ENCODE results near the gene GABRA5. TPM values are rescaled to one million over a fixed set of nuclear protein-coding genes. Genes with fewer than 3 reads are reported as not detected.

GABRA5 gene
- polyA plus RNA-seq, 3 donors, result not detected

DNA sequence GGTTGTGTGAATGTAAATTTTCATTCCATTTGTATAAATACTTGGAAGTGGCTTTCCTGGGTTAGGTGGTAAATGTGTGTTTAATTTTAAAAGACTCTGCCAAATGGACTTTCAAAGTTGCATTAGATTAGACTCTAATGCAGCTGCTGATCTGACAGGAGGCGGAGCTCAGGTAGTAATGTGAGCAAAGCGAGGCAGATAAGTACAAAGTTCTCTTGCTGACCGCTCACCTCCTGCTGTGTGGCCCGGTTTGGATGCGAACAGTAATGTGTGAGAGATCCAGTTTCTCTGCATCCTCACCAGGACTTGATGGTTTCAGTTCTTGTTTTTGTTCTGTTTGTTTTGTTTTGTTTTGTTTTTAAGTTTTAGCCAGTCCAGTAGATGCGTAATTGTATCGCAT is 34.9 kb upstream of the GABRA5 start:
- intact Hi-C loops (cut with micrococcal nuclease), result no loop called here
- H3K9ac ChIP-seq (ENCODE audit: insufficient read depth, low read length, poor library complexity, severe bottlenecking), result no peak overlapping the region
- no peaks in the 10 kb centered on the region for H3K36me3 ChIP-seq (replicated peaks in 1 of 2; ENCODE audit: control insufficient read depth in 1 of 2, insufficient read depth in 2 of 2, low read length in 2 of 2)
- no peaks in the 10 kb centered on the region for H3K4me1 ChIP-seq (ENCODE audit: control insufficient read depth in 1 of 2, insufficient read depth in 2 of 2, low read length in 2 of 2)
- Mint-ChIP-seq H3K27me3 (ENCODE audit: low read depth in 3 of 3) (peaks cover 0 to 1% (median 1%) of the 10 kb centered on the region in 3 donors), H3K9me3 (peaks cover 3 to 21% (median 11%) of the 10 kb centered on the region in 7 donors), H3K4me3 (no peak overlapping the region), H3K4me1 (no peaks in the 10 kb centered on the region), H3K36me3 (no peaks in the 10 kb centered on the region), H3K27ac (no peak overlapping the region)
- H2AFZ ChIP-seq (ENCODE audit: insufficient read depth, low read depth, low read length, poor library complexity, severe bottlenecking), result no peak overlapping the region
- no peak for DNase-seq
- peaks cover 10 to 11% of the 10 kb centered on the region in 2 donors for H3K9me3 ChIP-seq (replicated peaks in 1 of 2; ENCODE audit: control insufficient read depth in 1 of 2, insufficient read depth in 1 of 2, low read length in 2 of 2)
- TF ChIP-seq, protein P1, sequence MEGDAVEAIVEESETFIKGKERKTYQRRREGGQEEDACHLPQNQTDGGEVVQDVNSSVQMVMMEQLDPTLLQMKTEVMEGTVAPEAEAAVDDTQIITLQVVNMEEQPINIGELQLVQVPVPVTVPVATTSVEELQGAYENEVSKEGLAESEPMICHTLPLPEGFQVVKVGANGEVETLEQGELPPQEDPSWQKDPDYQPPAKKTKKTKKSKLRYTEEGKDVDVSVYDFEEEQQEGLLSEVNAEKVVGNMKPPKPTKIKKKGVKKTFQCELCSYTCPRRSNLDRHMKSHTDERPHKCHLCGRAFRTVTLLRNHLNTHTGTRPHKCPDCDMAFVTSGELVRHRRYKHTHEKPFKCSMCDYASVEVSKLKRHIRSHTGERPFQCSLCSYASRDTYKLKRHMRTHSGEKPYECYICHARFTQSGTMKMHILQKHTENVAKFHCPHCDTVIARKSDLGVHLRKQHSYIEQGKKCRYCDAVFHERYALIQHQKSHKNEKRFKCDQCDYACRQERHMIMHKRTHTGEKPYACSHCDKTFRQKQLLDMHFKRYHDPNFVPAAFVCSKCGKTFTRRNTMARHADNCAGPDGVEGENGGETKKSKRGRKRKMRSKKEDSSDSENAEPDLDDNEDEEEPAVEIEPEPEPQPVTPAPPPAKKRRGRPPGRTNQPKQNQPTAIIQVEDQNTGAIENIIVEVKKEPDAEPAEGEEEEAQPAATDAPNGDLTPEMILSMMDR (IDR thresholded peaks at IDR 0.05), result no peak
- H3K4me3 ChIP-seq (replicated peaks in 1 of 3; ENCODE audit: low read depth in 2 of 3, low read length in 3 of 3), result no peak overlapping the region
- H3K4me2 ChIP-seq (replicated peaks; ENCODE audit: extremely low read depth, low read length, poor library complexity, severe bottlenecking), result no peak overlapping the region
- no peaks in the 10 kb centered on the region for H3K27me3 ChIP-seq (ENCODE audit: control insufficient read depth in 2 of 2, insufficient read depth in 2 of 2, low read length in 2 of 2)
- no peaks in the 10 kb centered on the region for H3K79me2 ChIP-seq (ENCODE audit: insufficient read depth, low read length)
- H3K27ac ChIP-seq (ENCODE audit: low read depth in 1 of 2, low read length in 2 of 2), result no peak overlapping the region
- no peaks in the 10 kb centered on the region for H4K20me1 ChIP-seq (ENCODE audit: insufficient read depth, low read length)
- WGBS (ENCODE audit: insufficient coverage), result 50% methylated on average over 1 of the region's 7 CpGs

DNA sequence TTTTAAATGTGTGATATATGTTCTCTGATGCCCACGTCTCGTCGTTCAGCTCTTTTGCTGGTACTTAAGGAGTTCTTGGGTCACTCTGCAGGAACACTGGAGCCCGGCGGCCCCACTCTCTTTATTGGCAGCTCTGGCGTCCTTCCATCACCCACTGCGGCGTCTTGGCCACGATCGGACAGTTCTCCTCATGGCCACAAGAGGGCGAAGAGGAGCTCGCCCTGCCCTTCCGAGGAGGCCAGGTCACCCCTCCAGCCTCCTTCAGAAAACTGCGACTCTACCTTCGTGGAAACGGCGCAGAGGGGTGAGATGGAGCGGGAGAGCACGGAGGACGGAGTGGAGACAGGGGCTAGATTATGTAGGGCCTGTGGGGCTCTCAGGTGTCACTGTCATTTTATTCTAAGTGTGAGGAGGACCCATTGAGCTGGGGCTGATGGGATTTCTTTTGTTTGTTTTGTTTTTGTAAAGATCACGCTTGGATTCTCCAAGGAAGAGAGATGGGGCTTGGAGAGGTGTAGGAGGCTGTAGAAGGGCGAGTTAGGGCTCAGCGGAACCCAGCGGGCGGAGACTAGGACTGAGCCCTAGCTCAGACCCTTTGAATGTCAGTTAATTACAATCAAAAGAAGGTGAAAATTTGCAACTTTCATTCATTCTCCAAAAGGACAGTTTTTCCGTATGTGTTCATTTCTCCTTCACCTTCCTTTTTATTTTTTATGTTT is 28.0 kb upstream of the GABRA5 start:
- Histone ChIP-seq H3K9me3 (replicated peaks in 1 of 2; ENCODE audit: control insufficient read depth in 1 of 2, insufficient read depth in 1 of 2, low read length in 2 of 2) (peaks cover 8 to 13% of the 10 kb centered on the region in 2 donors), H2AFZ (ENCODE audit: insufficient read depth, low read depth, low read length, poor library complexity, severe bottlenecking) (no peak overlapping the region), H3K4me2 (replicated peaks; ENCODE audit: extremely low read depth, low read length, poor library complexity, severe bottlenecking) (no peak overlapping the region), H3K27me3 (ENCODE audit: control insufficient read depth in 2 of 2, insufficient read depth in 2 of 2, low read length in 2 of 2) (no peaks in the 10 kb centered on the region), H3K27ac (ENCODE audit: low read depth in 1 of 2, low read length in 2 of 2) (no peak overlapping the region), H3K79me2 (ENCODE audit: insufficient read depth, low read length) (no peaks in the 10 kb centered on the region), H3K36me3 (replicated peaks in 1 of 2; ENCODE audit: control insufficient read depth in 1 of 2, insufficient read depth in 2 of 2, low read length in 2 of 2) (no peaks in the 10 kb centered on the region), H3K4me3 (replicated peaks in 1 of 3; ENCODE audit: low read depth in 2 of 3, low read length in 3 of 3) (no peak overlapping the region), H3K4me1 (ENCODE audit: control insufficient read depth in 1 of 2, insufficient read depth in 2 of 2, low read length in 2 of 2) (no peaks in the 10 kb centered on the region), H4K20me1 (ENCODE audit: insufficient read depth, low read length) (no peaks in the 10 kb centered on the region), H3K9ac (ENCODE audit: insufficient read depth, low read length, poor library complexity, severe bottlenecking) (no peak overlapping the region)
- H3K4me1 Mint-ChIP-seq, result no peaks in the 10 kb centered on the region
- no peak overlapping the region for H3K4me3 Mint-ChIP-seq
- peaks cover 0 to 9% (median 2%) of the 10 kb centered on the region in 3 donors for H3K27me3 Mint-ChIP-seq (ENCODE audit: low read depth in 3 of 3)
- TF ChIP-seq, protein P1 (IDR thresholded peaks at IDR 0.05), result peak; percentile 43
- no peak for DNase-seq
- peaks cover 5 to 19% (median 10%) of the 10 kb centered on the region in 7 donors for H3K9me3 Mint-ChIP-seq
- 37% methylated on average over 9 of the region's 26 CpGs for WGBS (ENCODE audit: insufficient coverage)
- no peaks in the 10 kb centered on the region for H3K36me3 Mint-ChIP-seq
- intact Hi-C loops (cut with micrococcal nuclease), result no loop called here
- no peak overlapping the region for H3K27ac Mint-ChIP-seq
